Mucosa of descending colon (tissue), 3 donors: ENCODE measurements around the gene CCNYL1. TPM values are rescaled to one million over a fixed set of nuclear protein-coding genes. Genes with fewer than 3 reads are reported as not detected.

Experiments
- ATAC-seq: fragments of 200-7000 bp; cut with Tn5 transposase; one replicate; pipeline ENCODE4 v1.9.1; 2020; ENCODE audit warnings: mild to moderate bottlenecking, moderate library complexity
- DNase-seq, 3 donors: peaks; one replicate each; pipeline ENCODE4 v3.0.0-alpha.2; 2020
- H3K36me3 ChIP-seq: fragments of 200-600 bp; one replicate; pipeline ENCODE4 v1.8.0; 2021; ENCODE audit warnings: low read depth, mild to moderate bottlenecking
- H3K4me1 ChIP-seq: fragments of 200-600 bp; one replicate; pipeline ENCODE4 v1.8.0; 2021; ENCODE audit warnings: low read depth, mild to moderate bottlenecking
- H3K4me3 ChIP-seq: fragments of 200-600 bp; one replicate; pipeline ENCODE4 v1.8.0; 2021; ENCODE audit warnings: mild to moderate bottlenecking
- H3K9me3 ChIP-seq: fragments of 200-600 bp; one replicate; pipeline ENCODE4 v1.8.0; 2021; ENCODE audit warnings: mild to moderate bottlenecking
- CTCF ChIP-seq: fragments of 200-600 bp; IDR thresholded peaks from one replicate; pipeline ENCODE4 v1.8.0; 2022; ENCODE audit warnings: antibody characterized with exemption, mild to moderate bottlenecking
- intact Hi-C, 2 donors: fragments of 100-400 bp; cut with DNase I in 1 of 2; cut with micrococcal nuclease in 1 of 2; formaldehyde crosslinking; loops; one replicate each; pipeline versions ENCODE4 v1.11.0 to v1.11.1; 2022; cut with DNase I, micrococcal nuclease
- total RNA-seq, 3 donors: library from RNA; stranded (reverse); fragmentation: NEBNext Ultra II Directional in 2 of 3; extraction: Animal tissue kit (Norgen Biotek cat#: 25700) in 2 of 3; gene quantifications; one replicate each; pipeline versions ENCODE4 v1.2.1 to v1.2.4, GENCODE V29; 2021 to 2023
- donor health status: DM: no; HTN: no; CAD: no; lungs with moderate emphysema.
- donor health status: DM: no; HTN: no; CAD: no.
- donor health status: DM: no; HTN: yes; CAD: no.

CCNYL1 gene
- total RNA-seq, 3 donors from 2014 or later: 27.8 to 53.9 (median 32.0) TPM

- TF ChIP-seq CTCF: no peak
- intact Hi-C loops: no loop called here
- ATAC-seq: no peak
- Histone ChIP-seq H3K36me3 (no peaks in the 10 kb centered on the region), H3K4me1 (no peaks in the 10 kb centered on the region), H3K9me3 (no peaks in the 10 kb centered on the region), H3K4me3 (no peak overlapping the region)
- no peak for DNase-seq
Observed at GRCh38 chr2:207674266-207674774, 37.1 kb upstream of the CCNYL1 start.

- ATAC-seq (no peak), DNase-seq (no peak)
- TF ChIP-seq CTCF: no peak
- Histone ChIP-seq H3K4me1 (no peaks in the 10 kb centered on the region), H3K9me3 (no peaks in the 10 kb centered on the region), H3K4me3 (no peak overlapping the region), H3K36me3 (no peaks in the 10 kb centered on the region)
- intact Hi-C loops: no loop called here
Observed at GRCh38 chr2:207674826-207675225, 36.6 kb upstream of the CCNYL1 start.

- TF ChIP-seq CTCF: no peak
- DNase-seq (no peak), ATAC-seq (no peak)
- intact Hi-C loops: no loop called here
- no peaks in the 10 kb centered on the region for H3K36me3 ChIP-seq
- no peak overlapping the region for H3K4me3 ChIP-seq
- H3K4me1 ChIP-seq: no peaks in the 10 kb centered on the region
- no peaks in the 10 kb centered on the region for H3K9me3 ChIP-seq
Observed at GRCh38 chr2:207676827-207677354, 34.5 kb upstream of the CCNYL1 start.

- intact Hi-C loops: no loop called here
- Histone ChIP-seq H3K9me3 (no peaks in the 10 kb centered on the region), H3K4me3 (no peak overlapping the region), H3K36me3 (no peaks in the 10 kb centered on the region), H3K4me1 (peaks cover 11% of the 10 kb centered on the region)
- ATAC-seq (no peak), DNase-seq (peak in 1 of 3 donors; percentile 12)
- no peak for TF ChIP-seq CTCF
Observed at GRCh38 chr2:207681431-207681830, 30.0 kb upstream of the CCNYL1 start.

GRCh38 chr2:207682557-207682956 lies 28.9 kb upstream of the CCNYL1 start:
- TF ChIP-seq CTCF: no peak
- intact Hi-C loops: no loop called here
- Histone ChIP-seq H3K4me1 (peaks cover 11% of the 10 kb centered on the region), H3K4me3 (no peak overlapping the region), H3K36me3 (no peaks in the 10 kb centered on the region), H3K9me3 (no peaks in the 10 kb centered on the region)
- ATAC-seq (no peak), DNase-seq (no peak)

- TF ChIP-seq CTCF: no peak
- intact Hi-C loops: no loop called here
- H3K9me3 ChIP-seq: no peaks in the 10 kb centered on the region
- H3K4me1 ChIP-seq: peaks cover 11% of the 10 kb centered on the region
- DNase-seq: no peak
- no peaks in the 10 kb centered on the region for H3K36me3 ChIP-seq
- peak; percentile 19 for ATAC-seq
- no peak overlapping the region for H3K4me3 ChIP-seq
Observed at GRCh38 chr2:207683438-207683837, 28.0 kb upstream of the CCNYL1 start.
